ENCODE measurements around the gene KDELR3. TPM values are rescaled to one million over a fixed set of nuclear protein-coding genes. Genes with fewer than 3 reads are reported as not detected.

The KDELR3 gene
- polyA plus RNA-seq, 1 donor from 2014 or later, result not detected

DNA sequence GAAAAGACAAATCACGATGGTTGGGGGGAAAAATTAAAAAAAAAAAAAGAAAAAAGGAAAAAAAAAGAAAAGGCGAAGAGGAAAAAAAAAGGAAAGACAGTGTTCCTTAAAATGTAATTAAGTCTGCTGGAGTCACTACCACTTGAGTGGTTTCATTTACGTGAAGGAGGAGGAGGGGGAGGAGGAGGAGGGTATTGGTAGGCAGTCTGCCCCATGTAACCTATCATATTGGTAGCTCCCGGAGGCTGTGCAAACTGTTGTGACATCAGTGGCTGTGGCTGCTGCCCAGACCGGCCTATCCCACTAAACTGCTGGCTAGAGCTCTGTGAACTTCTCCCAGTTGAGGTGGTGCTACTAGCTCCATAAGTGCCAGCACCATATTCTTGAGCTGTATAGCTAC is 17.9 kb downstream of the KDELR3 start:
- H3K36me3 ChIP-seq (ENCODE audit: insufficient read depth, low read length), result peaks cover 35% of the 10 kb centered on the region
- H3K4me2 ChIP-seq (ENCODE audit: low read length), result no peak overlapping the region
- H3K9me3 ChIP-seq (ENCODE audit: low read length), result no peaks in the 10 kb centered on the region
- no peaks in the 10 kb centered on the region for H3K27me3 ChIP-seq (ENCODE audit: insufficient read depth, low read depth, low read length)
- H3K9me2 ChIP-seq (ENCODE audit: insufficient read depth, low read length), result no peaks in the 10 kb centered on the region
- H3K9ac ChIP-seq (ENCODE audit: low read length), result no peak overlapping the region
- no peaks in the 10 kb centered on the region for H3F3A ChIP-seq (ENCODE audit: insufficient read depth, low read length, poor library complexity, severe bottlenecking)
- no peak overlapping the region for H2AFZ ChIP-seq (ENCODE audit: low read depth, low read length)
- H4K20me1 ChIP-seq (ENCODE audit: insufficient read depth), result peaks cover 8% of the 10 kb centered on the region
- H3K4me3 ChIP-seq (ENCODE audit: low read length), result no peak overlapping the region
- TF ChIP-seq REST (IDR thresholded peaks at IDR 0.05; ENCODE audit: borderline replicate concordance), result no peak
- no peak for TF ChIP-seq EP300 (conservative IDR thresholded peaks at IDR 0.05; ENCODE audit: poor library complexity, severe bottlenecking)
- TF ChIP-seq POLR2AphosphoS5 (IDR thresholded peaks at IDR 0.05), result no peak
- no peak for TF ChIP-seq SMC3 (conservative IDR thresholded peaks at IDR 0.05; ENCODE audit: poor library complexity)
- TF ChIP-seq EZH2 (IDR thresholded peaks at IDR 0.05; ENCODE audit: borderline replicate concordance, insufficient read depth, low read length, poor library complexity, severe bottlenecking), result no peak
- TF ChIP-seq, protein P1, sequence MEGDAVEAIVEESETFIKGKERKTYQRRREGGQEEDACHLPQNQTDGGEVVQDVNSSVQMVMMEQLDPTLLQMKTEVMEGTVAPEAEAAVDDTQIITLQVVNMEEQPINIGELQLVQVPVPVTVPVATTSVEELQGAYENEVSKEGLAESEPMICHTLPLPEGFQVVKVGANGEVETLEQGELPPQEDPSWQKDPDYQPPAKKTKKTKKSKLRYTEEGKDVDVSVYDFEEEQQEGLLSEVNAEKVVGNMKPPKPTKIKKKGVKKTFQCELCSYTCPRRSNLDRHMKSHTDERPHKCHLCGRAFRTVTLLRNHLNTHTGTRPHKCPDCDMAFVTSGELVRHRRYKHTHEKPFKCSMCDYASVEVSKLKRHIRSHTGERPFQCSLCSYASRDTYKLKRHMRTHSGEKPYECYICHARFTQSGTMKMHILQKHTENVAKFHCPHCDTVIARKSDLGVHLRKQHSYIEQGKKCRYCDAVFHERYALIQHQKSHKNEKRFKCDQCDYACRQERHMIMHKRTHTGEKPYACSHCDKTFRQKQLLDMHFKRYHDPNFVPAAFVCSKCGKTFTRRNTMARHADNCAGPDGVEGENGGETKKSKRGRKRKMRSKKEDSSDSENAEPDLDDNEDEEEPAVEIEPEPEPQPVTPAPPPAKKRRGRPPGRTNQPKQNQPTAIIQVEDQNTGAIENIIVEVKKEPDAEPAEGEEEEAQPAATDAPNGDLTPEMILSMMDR (IDR thresholded peaks at IDR 0.05; ENCODE audit: poor library complexity, severe bottlenecking), result no peak
- no peak for TF ChIP-seq TAF1 (IDR thresholded peaks at IDR 0.05; ENCODE audit: low read depth)
- TF ChIP-seq MXI1 (conservative IDR thresholded peaks at IDR 0.05; ENCODE audit: poor library complexity, severe bottlenecking), result no peak
- no peak for TF ChIP-seq RAD21 (conservative IDR thresholded peaks at IDR 0.05)
- peaks cover 10% of the 10 kb centered on the region for H3K79me2 ChIP-seq (replicated peaks; ENCODE audit: insufficient read depth, low read length)
- H3K27ac ChIP-seq (ENCODE audit: low read length), result no peak overlapping the region

DNA sequence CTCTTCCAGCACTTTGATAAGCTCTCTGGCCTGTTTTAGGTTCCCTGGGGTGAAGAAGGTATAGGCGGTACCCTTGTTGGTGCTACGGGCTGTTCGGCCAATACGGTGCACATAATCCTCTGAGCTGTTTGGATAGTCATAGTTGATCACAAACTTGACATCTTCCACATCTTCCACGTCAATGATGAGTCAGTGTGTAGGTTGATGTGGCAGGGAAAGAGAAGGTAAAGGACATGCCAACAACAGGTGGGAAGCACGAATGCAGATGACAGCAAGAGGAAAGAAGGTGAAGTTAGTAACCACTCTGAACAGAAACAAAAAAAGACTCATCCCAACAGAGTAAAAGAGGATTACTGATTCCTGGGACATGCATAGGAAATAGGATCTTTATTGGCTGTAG is 20.1 kb downstream of the KDELR3 start:
- H3K79me2 ChIP-seq (replicated peaks; ENCODE audit: insufficient read depth, low read length), result peaks cover 10% of the 10 kb centered on the region
- H3K9me2 ChIP-seq (ENCODE audit: insufficient read depth, low read length), result no peaks in the 10 kb centered on the region
- no peaks in the 10 kb centered on the region for H3F3A ChIP-seq (ENCODE audit: insufficient read depth, low read length, poor library complexity, severe bottlenecking)
- H3K9me3 ChIP-seq (ENCODE audit: low read length), result no peaks in the 10 kb centered on the region
- no peak overlapping the region for H3K9ac ChIP-seq (ENCODE audit: low read length)
- H3K36me3 ChIP-seq (ENCODE audit: insufficient read depth, low read length), result peaks cover 32% of the 10 kb centered on the region
- peaks cover 8% of the 10 kb centered on the region for H4K20me1 ChIP-seq (ENCODE audit: insufficient read depth)
- no peak overlapping the region for H3K4me3 ChIP-seq (ENCODE audit: low read length)
- H2AFZ ChIP-seq (ENCODE audit: low read depth, low read length), result no peak overlapping the region
- no peaks in the 10 kb centered on the region for H3K27me3 ChIP-seq (ENCODE audit: insufficient read depth, low read depth, low read length)
- H3K27ac ChIP-seq (ENCODE audit: low read length), result no peak overlapping the region
- TF ChIP-seq POLR2AphosphoS5 (IDR thresholded peaks at IDR 0.05) (no peak), TAF1 (IDR thresholded peaks at IDR 0.05; ENCODE audit: low read depth) (no peak)
- no peak overlapping the region for H3K4me2 ChIP-seq (ENCODE audit: low read length)

- Histone ChIP-seq H3K27me3 (ENCODE audit: insufficient read depth, low read depth, low read length) (no peaks in the 10 kb centered on the region), H3K9ac (ENCODE audit: low read length) (no peak overlapping the region), H3K9me3 (ENCODE audit: low read length) (no peaks in the 10 kb centered on the region), H3K79me2 (replicated peaks; ENCODE audit: insufficient read depth, low read length) (peaks cover 10% of the 10 kb centered on the region), H3F3A (ENCODE audit: insufficient read depth, low read length, poor library complexity, severe bottlenecking) (no peaks in the 10 kb centered on the region), H3K27ac (ENCODE audit: low read length) (no peak overlapping the region), H3K4me2 (ENCODE audit: low read length) (no peak overlapping the region), H4K20me1 (ENCODE audit: insufficient read depth) (peaks cover 8% of the 10 kb centered on the region), H3K4me3 (ENCODE audit: low read length) (no peak overlapping the region), H3K36me3 (ENCODE audit: insufficient read depth, low read length) (peaks cover 27% of the 10 kb centered on the region), H3K9me2 (ENCODE audit: insufficient read depth, low read length) (no peaks in the 10 kb centered on the region), H2AFZ (ENCODE audit: low read depth, low read length) (no peak overlapping the region)
- no peak for TF ChIP-seq RAD21 (conservative IDR thresholded peaks at IDR 0.05)
- no peak for TF ChIP-seq EZH2 (IDR thresholded peaks at IDR 0.05; ENCODE audit: borderline replicate concordance, insufficient read depth, low read length, poor library complexity, severe bottlenecking)
- TF ChIP-seq, protein P1 (IDR thresholded peaks at IDR 0.05; ENCODE audit: poor library complexity, severe bottlenecking), result no peak
- TF ChIP-seq MXI1 (conservative IDR thresholded peaks at IDR 0.05; ENCODE audit: poor library complexity, severe bottlenecking), result no peak
- no peak for TF ChIP-seq EP300 (conservative IDR thresholded peaks at IDR 0.05; ENCODE audit: poor library complexity, severe bottlenecking)
- no peak for TF ChIP-seq REST (IDR thresholded peaks at IDR 0.05; ENCODE audit: borderline replicate concordance)
- no peak for TF ChIP-seq TAF1 (IDR thresholded peaks at IDR 0.05; ENCODE audit: low read depth)
- no peak for TF ChIP-seq POLR2AphosphoS5 (IDR thresholded peaks at IDR 0.05)
- TF ChIP-seq SMC3 (conservative IDR thresholded peaks at IDR 0.05; ENCODE audit: poor library complexity), result no peak
Measured at GRCh38 chr22:38489142-38489541, 21.2 kb downstream of the KDELR3 start.
